HUES48 (cell line): ENCODE results near the gene HDAC4.
"Not testable (repeated sequence)": the region's sequence is repeated elsewhere in the genome, so short reads cannot be mapped to it uniquely, and the experiment has no call there.

Experiments
- H3K27ac ChIP-seq: one replicate; pipeline ENCODE4 v1.7.0; 2013; ENCODE audit warnings: low read depth, low read length, inconsistent platforms
- H3K27me3 ChIP-seq: 2 replicates; pipeline ENCODE4 v1.6.1; 2013; ENCODE audit warnings: mild to moderate bottlenecking, low read length; ENCODE audit not compliant: control insufficient read depth, insufficient read depth
- H3K36me3 ChIP-seq: 2 replicates; pipeline ENCODE4 v1.6.1; 2013; ENCODE audit warnings: low read length; ENCODE audit not compliant: control insufficient read depth, insufficient read depth
- H3K4me1 ChIP-seq: 2 replicates; pipeline ENCODE4 v1.6.1; 2013; ENCODE audit warnings: mild to moderate bottlenecking, low read length; ENCODE audit not compliant: control insufficient read depth, insufficient read depth
- H3K4me3 ChIP-seq: 2 replicates; pipeline ENCODE4 v1.5.1; 2013; ENCODE audit warnings: mild to moderate bottlenecking, low read depth, low read length
- H3K9ac ChIP-seq: 2 replicates; pipeline ENCODE4 v1.6.1; 2013; ENCODE audit warnings: mild to moderate bottlenecking, low read depth, low read length, moderate library complexity
- H3K9me3 ChIP-seq: 2 replicates; pipeline ENCODE4 v1.6.1; 2013; ENCODE audit warnings: low read length; ENCODE audit not compliant: control insufficient read depth, insufficient read depth

HDAC4 gene

GRCh38 chr2:239285932-239286230 lies 114.9 kb downstream of the HDAC4 start:
- Histone ChIP-seq H3K36me3 (no peaks in the 10 kb centered on the region), H3K9me3 (no peaks in the 10 kb centered on the region), H3K4me1 (peaks cover 14% of the 10 kb centered on the region), H3K4me3 (no peak overlapping the region), H3K9ac (no peak overlapping the region), H3K27me3 (no peaks in the 10 kb centered on the region), H3K27ac (no peak overlapping the region)

- no peaks in the 10 kb centered on the region for H3K36me3 ChIP-seq
- H3K27me3 ChIP-seq, result no peaks in the 10 kb centered on the region
- H3K27ac ChIP-seq, result no peak overlapping the region
- H3K4me1 ChIP-seq, result peaks cover 8% of the 10 kb centered on the region
- H3K9me3 ChIP-seq, result no peaks in the 10 kb centered on the region
- H3K4me3 ChIP-seq, result no peak overlapping the region
- no peak overlapping the region for H3K9ac ChIP-seq
Measured at GRCh38 chr2:239285071-239285931, 115.5 kb downstream of the HDAC4 start.

- no peaks in the 10 kb centered on the region for H3K9me3 ChIP-seq
- no peak overlapping the region for H3K4me3 ChIP-seq
- H3K36me3 ChIP-seq, result no peaks in the 10 kb centered on the region
- peaks cover 6% of the 10 kb centered on the region for H3K4me1 ChIP-seq
- no peak overlapping the region for H3K27ac ChIP-seq
- H3K9ac ChIP-seq, result no peak overlapping the region
- no peaks in the 10 kb centered on the region for H3K27me3 ChIP-seq
Measured at GRCh38 chr2:239283961-239284795, 116.6 kb downstream of the HDAC4 start.

GRCh38 chr2:239283288-239283945 lies 117.4 kb downstream of the HDAC4 start:
- Histone ChIP-seq H3K4me3 (no peak overlapping the region), H3K36me3 (no peaks in the 10 kb centered on the region), H3K27me3 (no peaks in the 10 kb centered on the region), H3K9me3 (no peaks in the 10 kb centered on the region), H3K27ac (no peak overlapping the region), H3K4me1 (no peaks in the 10 kb centered on the region), H3K9ac (no peak overlapping the region)

DNA sequence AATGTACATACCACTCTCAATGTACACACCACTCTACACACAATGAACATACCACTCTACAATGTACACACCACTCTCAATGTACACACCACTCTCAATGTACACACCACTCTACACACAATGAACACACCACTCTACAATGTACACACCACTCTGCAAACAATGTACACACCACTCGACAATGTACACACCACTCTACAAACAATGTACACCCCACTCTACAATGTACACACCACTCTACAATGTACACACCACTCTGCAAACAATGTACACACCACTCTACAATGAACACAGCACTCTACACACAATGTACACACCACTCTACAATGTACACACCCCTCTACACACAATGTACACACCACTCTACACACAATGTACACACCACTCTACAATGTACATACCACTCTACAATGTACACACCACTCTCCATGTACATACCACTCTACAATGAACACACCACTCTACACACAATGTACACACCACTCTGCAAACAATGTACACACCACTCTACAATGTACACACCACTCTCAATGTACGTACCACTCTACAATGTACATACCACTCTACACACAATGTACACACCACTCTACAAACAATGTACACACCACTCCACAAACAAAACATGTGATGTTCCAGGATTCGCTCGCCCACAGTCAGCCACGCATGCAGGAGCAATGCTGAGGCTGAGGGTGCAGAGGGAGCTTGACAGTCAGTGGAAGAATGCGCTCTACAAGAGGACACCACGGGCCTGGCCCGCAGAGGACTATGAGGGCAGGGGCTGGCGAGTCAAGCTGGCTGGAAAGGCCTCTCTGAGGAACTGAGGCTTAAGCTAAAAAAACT lies 118.2 kb downstream of the HDAC4 start:
- H3K4me3 ChIP-seq, result no peak overlapping the region
- no peaks in the 10 kb centered on the region for H3K4me1 ChIP-seq
- no peak overlapping the region for H3K27ac ChIP-seq
- no peak overlapping the region for H3K9ac ChIP-seq
- H3K9me3 ChIP-seq, result no peaks in the 10 kb centered on the region
- H3K27me3 ChIP-seq, result no peaks in the 10 kb centered on the region
- H3K36me3 ChIP-seq, result no peaks in the 10 kb centered on the region

GRCh38 chr2:239280296-239281017 lies 120.4 kb downstream of the HDAC4 start:
- not testable (repeated sequence) for H3K27ac ChIP-seq, H3K9me3 ChIP-seq, H3K4me1 ChIP-seq, H3K9ac ChIP-seq, H3K4me3 ChIP-seq, H3K27me3 ChIP-seq, H3K36me3 ChIP-seq

DNA sequence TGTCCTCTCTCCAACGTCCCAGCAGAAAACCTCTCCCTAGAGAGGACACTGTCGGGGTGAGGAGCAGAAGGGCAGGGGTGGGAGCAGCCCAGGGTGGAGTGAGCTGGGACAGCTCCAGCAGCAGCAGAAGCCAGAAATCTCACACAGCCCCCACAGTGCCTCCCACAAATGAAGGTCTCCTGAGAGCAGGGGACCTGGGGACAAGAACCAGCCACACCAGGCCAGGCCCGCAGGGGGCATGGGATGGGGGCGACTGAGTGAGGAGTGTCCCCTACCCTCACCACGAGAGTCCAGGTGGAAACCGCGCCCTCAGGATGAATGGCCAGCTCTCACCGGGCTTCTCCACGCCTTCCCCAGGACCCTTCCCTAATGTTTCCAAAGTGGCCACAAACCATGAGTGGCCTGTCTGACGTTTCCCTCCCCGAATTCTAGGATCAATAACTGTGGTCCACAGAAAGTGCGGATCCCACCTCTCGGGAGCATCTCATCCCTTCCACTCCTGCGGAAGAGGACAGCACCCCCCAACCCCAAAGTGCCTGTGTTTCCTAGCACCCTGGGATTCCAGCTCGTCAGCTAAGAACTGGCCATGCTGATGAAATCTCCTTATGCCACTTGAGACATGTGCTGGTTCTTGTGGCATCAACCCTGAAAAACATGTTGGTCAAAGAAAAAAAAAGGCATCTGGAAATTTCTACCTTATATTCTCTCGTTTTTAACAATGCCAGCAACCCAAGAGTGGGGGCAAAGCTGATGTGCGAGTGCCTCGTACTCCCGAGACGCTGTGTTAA lies 121.1 kb downstream of the HDAC4 start:
- Histone ChIP-seq H3K27me3 (no peaks in the 10 kb centered on the region), H3K4me1 (no peaks in the 10 kb centered on the region; the same call in 1 of the 2 replicates), H3K27ac (no peak overlapping the region), H3K4me3 (no peak overlapping the region), H3K36me3 (no peaks in the 10 kb centered on the region), H3K9ac (no peak overlapping the region), H3K9me3 (no peaks in the 10 kb centered on the region)

DNA sequence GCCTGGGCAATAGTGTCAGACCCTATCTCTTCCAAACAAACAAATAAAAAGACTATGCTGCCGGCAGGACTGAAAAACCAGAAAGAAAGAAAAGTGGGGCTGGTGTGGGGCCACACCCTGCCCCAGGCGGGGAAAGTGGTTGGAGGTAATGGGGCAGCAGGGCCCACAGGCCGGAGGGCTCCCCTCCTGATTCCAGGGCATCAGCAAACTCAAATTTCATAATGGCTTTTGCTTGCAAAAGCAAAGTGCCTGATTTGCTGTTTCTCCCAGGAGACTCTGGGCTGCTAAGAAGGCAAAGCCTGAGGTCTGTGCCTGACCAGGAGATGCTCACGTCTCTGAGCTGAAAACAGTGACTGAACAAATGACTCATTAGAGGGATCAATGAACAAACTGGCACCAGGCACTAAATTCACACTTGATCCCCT lies 121.9 kb downstream of the HDAC4 start:
- no peaks in the 10 kb centered on the region for H3K9me3 ChIP-seq
- H3K4me3 ChIP-seq, result no peak overlapping the region
- no peaks in the 10 kb centered on the region for H3K27me3 ChIP-seq
- H3K27ac ChIP-seq, result no peak overlapping the region
- no peak overlapping the region for H3K9ac ChIP-seq
- H3K4me1 ChIP-seq, result peaks cover 4% of the 10 kb centered on the region; the same call in 1 of the 2 replicates
- no peaks in the 10 kb centered on the region for H3K36me3 ChIP-seq

GRCh38 chr2:239278361-239278760 lies 122.5 kb downstream of the HDAC4 start:
- no peak overlapping the region for H3K27ac ChIP-seq
- no peaks in the 10 kb centered on the region for H3K9me3 ChIP-seq
- H3K36me3 ChIP-seq, result no peaks in the 10 kb centered on the region
- peaks cover 4% of the 10 kb centered on the region; the same call in 1 of the 2 replicates for H3K4me1 ChIP-seq
- no peak overlapping the region for H3K9ac ChIP-seq
- no peaks in the 10 kb centered on the region for H3K27me3 ChIP-seq
- no peak overlapping the region for H3K4me3 ChIP-seq
